Activated T-helper 2 cell treated with anti-CD3 and anti-CD28 coated beads, Interferon-gamma antibody, Interleukin-2, Interleukin-4, amounts not matched to agents 10 μg/mL and 5 μg/mL and 100 μg/mL, durations not matched to agents 14 hours and 24 hours and 36 hours (primary cell): Measurements from ENCODE around the gene MYH3. TPM values are rescaled to one million over a fixed set of nuclear protein-coding genes. Genes with fewer than 3 reads are reported as not detected.

Experiments
- DNase-seq: peaks from one replicate; pipeline ENCODE4 v3.0.0; 2021; ENCODE audit warnings: low spot score
- H3K27ac Mint-ChIP-seq: one replicate; pipeline ENCODE4 v1.8.0; 2021; ENCODE audit warnings: mixed read lengths
- H3K27me3 Mint-ChIP-seq: one replicate; pipeline ENCODE4 v1.8.0; 2021; ENCODE audit warnings: low read depth, mixed read lengths
- H3K36me3 Mint-ChIP-seq: one replicate; pipeline ENCODE4 v1.8.0; 2021; ENCODE audit warnings: low read depth, mixed read lengths
- H3K4me1 Mint-ChIP-seq: one replicate; pipeline ENCODE4 v1.8.0; 2021; ENCODE audit warnings: low read depth, mixed read lengths
- H3K4me3 Mint-ChIP-seq: one replicate; pipeline ENCODE4 v1.8.0; 2021; ENCODE audit warnings: low read depth, mild to moderate bottlenecking, moderate library complexity, mixed read lengths
- H3K9me3 Mint-ChIP-seq: one replicate; pipeline ENCODE4 v1.8.0; 2021; ENCODE audit warnings: mixed read lengths
- intact Hi-C: fragments of 100-400 bp; cut with micrococcal nuclease; formaldehyde crosslinking; loops from one replicate; pipeline ENCODE4 v1.15.1; 2023
- total RNA-seq: library from RNA; stranded (reverse); gene quantifications from 2 replicates; pipeline ENCODE4 v1.2.3, GENCODE V29; 2022

Gene MYH3
- total RNA-seq, 1 donor from 2014 or later, result 4.6 TPM

DNA sequence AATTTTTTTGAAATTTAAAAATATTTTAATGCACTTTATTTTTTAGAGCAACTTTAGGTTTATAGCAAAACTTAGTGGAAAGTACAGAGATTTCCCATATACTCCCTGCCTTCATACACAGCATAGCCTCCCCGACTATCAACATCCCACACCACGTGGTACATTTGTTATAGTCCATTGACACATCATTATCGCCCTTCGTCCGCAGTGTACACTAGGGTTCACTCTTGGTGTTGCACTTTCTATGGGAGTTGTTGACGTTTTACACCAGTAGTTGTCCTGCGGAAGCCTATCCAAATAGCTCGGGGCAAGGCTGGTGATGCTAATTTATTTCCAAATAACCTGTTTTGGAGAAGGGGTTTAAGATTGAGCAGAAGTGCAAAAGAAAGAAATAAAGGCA is 52.6 kb downstream of the MYH3 start:
- intact Hi-C loops, result no loop called here
- no peak overlapping the region for H3K27ac Mint-ChIP-seq
- no peaks in the 10 kb centered on the region for H3K27me3 Mint-ChIP-seq
- no peaks in the 10 kb centered on the region for H3K4me1 Mint-ChIP-seq
- H3K36me3 Mint-ChIP-seq, result no peaks in the 10 kb centered on the region
- DNase-seq, result no peak
- H3K4me3 Mint-ChIP-seq, result no peak overlapping the region
- no peaks in the 10 kb centered on the region for H3K9me3 Mint-ChIP-seq

DNA sequence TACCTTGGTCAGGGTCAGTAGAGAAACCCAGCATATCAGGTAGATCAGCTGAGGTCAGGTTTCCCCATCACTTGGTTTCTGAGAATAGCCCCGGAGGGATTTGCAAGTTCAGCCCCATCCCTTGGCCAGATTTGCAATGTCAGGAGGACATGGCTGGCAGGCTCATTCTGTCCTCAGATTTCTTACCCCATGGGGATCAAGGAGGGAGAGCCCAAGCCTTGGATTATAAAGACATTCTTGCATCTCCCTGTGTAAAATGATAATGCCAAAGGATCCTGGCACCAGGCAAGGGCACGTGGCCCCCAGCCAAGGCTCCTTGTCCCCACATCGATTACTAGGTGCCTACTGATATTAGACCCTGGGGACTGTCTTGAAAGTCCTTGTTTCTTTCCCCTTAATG is 53.2 kb downstream of the MYH3 start:
- Mint-ChIP-seq H3K27me3 (no peaks in the 10 kb centered on the region), H3K9me3 (no peaks in the 10 kb centered on the region), H3K27ac (no peak overlapping the region), H3K4me1 (no peaks in the 10 kb centered on the region), H3K36me3 (no peaks in the 10 kb centered on the region), H3K4me3 (no peak overlapping the region)
- DNase-seq, result no peak
- intact Hi-C loops, result no loop called here

DNA sequence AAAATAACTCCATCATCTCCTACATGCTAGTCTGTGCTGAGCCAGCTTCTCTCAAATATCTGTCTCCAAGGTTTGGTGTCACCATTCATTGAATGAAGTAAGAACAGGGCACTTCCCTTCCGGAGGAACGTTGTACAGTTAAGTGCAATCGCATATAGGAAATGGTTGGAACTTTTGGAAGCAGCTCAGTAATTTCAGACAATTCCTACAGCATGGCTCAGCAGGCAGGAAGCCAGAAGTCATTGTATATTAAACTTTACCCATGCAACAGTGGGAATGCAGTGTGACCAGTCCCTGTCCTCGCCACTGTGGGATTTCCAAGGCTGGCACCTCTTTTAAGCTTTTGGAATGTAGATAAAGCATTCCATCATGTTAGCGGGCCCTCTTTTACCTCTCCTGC is 56.5 kb downstream of the MYH3 start:
- no peaks in the 10 kb centered on the region for H3K27me3 Mint-ChIP-seq
- no peaks in the 10 kb centered on the region for H3K9me3 Mint-ChIP-seq
- no peaks in the 10 kb centered on the region for H3K36me3 Mint-ChIP-seq
- H3K4me3 Mint-ChIP-seq, result no peak overlapping the region
- H3K4me1 Mint-ChIP-seq, result no peaks in the 10 kb centered on the region
- no peak for DNase-seq
- no peak overlapping the region for H3K27ac Mint-ChIP-seq
- intact Hi-C loops, result no loop called here

DNA sequence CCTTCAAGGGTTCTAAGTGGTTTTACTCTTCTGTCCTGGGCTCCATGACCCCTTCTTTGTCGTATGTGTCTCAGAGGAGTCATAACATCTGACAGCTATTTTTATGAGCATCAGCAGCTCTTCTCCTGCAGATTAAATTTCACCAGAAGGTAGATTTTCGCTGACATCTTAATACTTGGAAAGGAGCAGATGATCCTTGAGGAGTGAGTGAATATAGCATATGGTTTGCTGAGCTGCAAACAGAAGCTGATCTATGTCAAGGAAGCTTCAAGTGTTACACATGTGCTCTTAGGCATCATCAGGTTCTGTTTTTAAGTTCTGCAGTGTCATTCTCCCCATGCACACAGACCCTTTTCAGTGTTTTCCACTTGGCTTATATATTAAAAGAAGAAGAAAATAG is 58.5 kb downstream of the MYH3 start:
- Mint-ChIP-seq H3K9me3 (no peaks in the 10 kb centered on the region), H3K36me3 (no peaks in the 10 kb centered on the region), H3K27ac (no peak overlapping the region), H3K4me1 (no peaks in the 10 kb centered on the region), H3K27me3 (peaks cover 2% of the 10 kb centered on the region), H3K4me3 (no peak overlapping the region)
- intact Hi-C loops, result no loop called here
- DNase-seq, result no peak

DNA sequence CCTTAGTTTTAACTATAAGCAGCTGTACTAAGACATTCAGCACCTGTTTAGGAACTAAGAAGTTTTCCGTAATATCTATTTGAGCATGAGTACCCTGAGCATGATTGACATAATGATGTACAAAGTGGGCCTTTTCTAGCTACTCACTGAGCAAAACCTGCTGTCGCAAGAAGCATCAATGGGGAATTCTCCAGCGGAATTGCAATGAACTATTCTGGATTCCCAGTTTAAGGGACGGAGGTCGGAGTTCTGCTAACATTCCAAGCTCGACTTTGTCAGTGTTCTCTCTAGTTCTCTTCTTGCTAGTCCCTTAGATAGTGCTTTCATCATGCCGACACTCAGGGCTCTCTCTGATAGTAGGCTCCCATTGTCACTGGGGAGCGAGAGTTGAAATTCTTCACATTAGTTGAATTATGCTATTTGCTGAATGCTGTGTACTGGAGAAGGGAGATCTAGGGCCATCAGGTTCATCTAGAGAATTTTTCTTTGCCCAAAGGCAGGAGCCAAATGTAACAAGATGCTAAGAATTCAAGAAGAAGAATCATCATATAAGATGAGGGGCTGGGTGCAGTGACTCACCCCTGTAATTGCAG is 67.5 kb downstream of the MYH3 start:
- Mint-ChIP-seq H3K36me3 (no peaks in the 10 kb centered on the region), H3K27ac (no peak overlapping the region), H3K9me3 (no peaks in the 10 kb centered on the region), H3K4me3 (no peak overlapping the region), H3K4me1 (no peaks in the 10 kb centered on the region), H3K27me3 (peaks cover 5% of the 10 kb centered on the region)
- DNase-seq, result no peak
- intact Hi-C loops, result no loop called here

DNA sequence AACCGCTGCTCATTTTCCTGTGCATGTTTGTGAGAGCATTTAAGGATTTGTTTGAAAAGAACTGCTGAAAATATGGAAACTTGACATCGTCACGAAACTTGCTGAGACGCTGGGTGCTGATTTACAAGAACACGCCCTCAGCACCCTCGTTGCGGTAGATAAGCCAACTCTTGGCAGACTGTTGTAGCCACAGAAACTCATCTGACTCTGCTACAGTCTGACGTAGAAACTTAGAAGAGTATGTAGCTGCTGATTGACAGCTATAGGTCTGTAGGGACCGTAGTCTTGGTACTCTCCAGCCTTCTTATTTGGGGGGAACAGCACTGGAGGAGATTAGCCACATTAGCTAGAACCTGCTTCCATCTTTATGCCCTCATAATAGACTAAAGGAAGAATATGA is 71.6 kb downstream of the MYH3 start:
- Mint-ChIP-seq H3K4me1 (no peaks in the 10 kb centered on the region), H3K27me3 (peaks cover 2% of the 10 kb centered on the region), H3K9me3 (no peaks in the 10 kb centered on the region), H3K27ac (no peak overlapping the region), H3K36me3 (no peaks in the 10 kb centered on the region), H3K4me3 (no peak overlapping the region)
- intact Hi-C loops, result no loop called here
- no peak for DNase-seq

DNA sequence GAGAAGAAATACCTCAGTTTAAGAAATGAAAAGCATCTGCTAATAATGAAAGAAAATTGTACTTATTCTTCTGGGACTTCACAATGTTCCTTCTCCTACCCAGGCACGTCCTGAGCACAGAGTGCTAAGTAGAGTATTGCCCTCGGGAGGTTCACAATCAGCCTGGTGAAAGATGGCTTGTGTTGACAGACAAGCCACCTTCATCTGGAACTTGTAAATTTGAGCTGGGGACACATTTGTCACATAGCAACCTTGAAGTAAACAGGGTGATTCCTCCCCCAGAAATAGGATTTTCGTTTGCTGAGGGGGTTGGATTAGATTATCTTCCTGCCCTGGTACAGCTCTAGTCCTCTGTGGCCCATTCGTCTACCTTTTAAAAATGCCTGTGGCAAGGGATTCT is 73.3 kb downstream of the MYH3 start:
- no peak for DNase-seq
- intact Hi-C loops, result no loop called here
- Mint-ChIP-seq H3K36me3 (no peaks in the 10 kb centered on the region), H3K9me3 (no peaks in the 10 kb centered on the region), H3K4me1 (no peaks in the 10 kb centered on the region), H3K27me3 (peaks cover 4% of the 10 kb centered on the region), H3K27ac (no peak overlapping the region), H3K4me3 (no peak overlapping the region)

DNA sequence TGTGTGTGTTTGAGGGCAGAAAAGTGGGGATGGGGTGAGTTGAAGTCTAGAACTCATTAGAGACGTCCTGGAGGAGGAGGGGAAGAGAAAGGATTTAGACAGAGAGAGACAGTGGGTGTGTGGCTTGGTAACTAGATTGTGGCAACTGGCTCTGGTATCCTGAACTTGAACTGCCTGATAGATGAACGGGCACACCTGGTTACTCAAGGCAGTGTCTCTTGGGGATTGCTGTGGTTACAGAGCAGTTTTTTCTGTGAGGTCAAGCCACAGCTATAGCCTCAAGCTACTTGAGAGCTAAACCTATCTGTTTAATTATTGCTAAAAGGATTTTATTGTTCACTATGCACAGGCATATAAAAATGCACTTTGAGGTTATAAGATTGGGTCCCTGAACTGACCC is 77.8 kb downstream of the MYH3 start:
- Mint-ChIP-seq H3K9me3 (no peaks in the 10 kb centered on the region), H3K36me3 (no peaks in the 10 kb centered on the region), H3K27ac (no peak overlapping the region), H3K27me3 (peaks cover 4% of the 10 kb centered on the region), H3K4me3 (no peak overlapping the region), H3K4me1 (no peaks in the 10 kb centered on the region)
- no peak for DNase-seq
- intact Hi-C loops, result no loop called here

Other genes with a start within 250 kb of the MYH3 start
- not detected in 2 replicates for gene MYH8, start 235.4 kb downstream of the MYH3 start, total RNA-seq
- not detected in 2 replicates for gene MYH4, start 187.8 kb downstream of the MYH3 start, total RNA-seq
- not detected in 2 replicates for gene MYH1, start 138.8 kb downstream of the MYH3 start, total RNA-seq
- gene MYH2, start 107.7 kb downstream of the MYH3 start, total RNA-seq, result not detected in 2 replicates
- gene SCO1, start 40.2 kb upstream of the MYH3 start, total RNA-seq, result 35.4 and 37.0 TPM in 2 replicates
- gene ADPRM, start 40.3 kb upstream of the MYH3 start, total RNA-seq, result 10.3 and 10.5 TPM in 2 replicates
- 0.21 and 0.90 TPM in 2 replicates for gene TMEM220, start 72.7 kb upstream of the MYH3 start, total RNA-seq
- not detected in 2 replicates for gene TMEM238L, start 146.8 kb upstream of the MYH3 start, total RNA-seq
- gene PIRT, start 180.8 kb upstream of the MYH3 start, total RNA-seq, result not detected in 2 replicates